GM18873 (cell line): ENCODE results near the gene ARHGDIG.

ENCODE experiments used
- ATAC-seq: cut with Tn5 transposase; IDR thresholded peaks from one replicate; pipeline ENCODE4 v1.9.1; 2021; ENCODE audit warnings: mild to moderate bottlenecking, moderate library complexity, moderate number of reproducible peaks; ENCODE audit not compliant: unreplicated experiment, low FRiP score

The ARHGDIG gene

DNA sequence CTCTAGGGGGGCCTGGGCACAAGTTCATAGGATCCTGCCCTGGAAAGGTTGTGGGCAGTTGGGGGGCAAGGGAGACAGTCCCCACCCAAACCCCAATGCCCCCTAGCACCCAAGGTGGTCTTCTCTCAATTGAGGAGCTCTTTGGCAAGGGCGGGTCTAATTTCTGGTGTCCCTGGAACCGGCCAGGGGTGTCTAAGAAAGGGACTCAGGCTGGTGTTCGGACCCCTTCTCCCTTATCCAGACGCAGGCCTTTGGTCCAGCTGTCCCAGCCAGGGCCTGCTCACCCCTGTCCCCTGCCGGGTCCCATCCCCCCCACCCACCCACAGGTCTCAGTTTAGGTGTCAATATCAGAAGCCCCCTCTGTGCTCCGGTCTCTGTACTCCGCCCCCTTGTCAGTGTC, 860 bp upstream of the ARHGDIG start:
- no peak for ATAC-seq

DNA sequence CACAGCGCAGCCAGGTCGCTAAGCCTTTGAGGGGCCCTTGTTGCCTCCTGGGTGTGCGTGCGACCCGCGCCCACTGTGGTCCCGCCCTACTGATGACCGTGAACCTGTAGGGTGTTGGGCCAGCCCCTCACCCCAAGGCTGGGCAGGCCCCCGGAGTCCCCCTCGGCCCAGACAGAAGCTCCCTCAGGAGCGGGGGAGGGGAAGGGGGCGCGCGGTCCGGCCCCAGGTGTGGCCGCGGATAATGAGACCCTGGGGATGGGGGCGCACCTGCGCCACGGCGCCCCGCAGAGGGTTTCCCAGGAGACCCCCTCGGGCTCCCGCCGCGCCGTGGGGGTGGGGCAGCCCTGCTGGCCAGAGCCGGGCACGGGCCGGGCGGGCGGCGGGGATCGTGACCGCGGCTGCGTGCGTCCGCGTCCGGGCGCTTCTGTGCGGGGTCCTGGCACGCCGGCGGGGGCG, 358 bp upstream of the ARHGDIG start:
- ATAC-seq = no peak

GRCh38 chr16:280991-281659, 734 bp downstream of the ARHGDIG start:
- no peak for ATAC-seq

GRCh38 chr16:281660-282255, 1.4 kb downstream of the ARHGDIG start:
- no peak for ATAC-seq

DNA sequence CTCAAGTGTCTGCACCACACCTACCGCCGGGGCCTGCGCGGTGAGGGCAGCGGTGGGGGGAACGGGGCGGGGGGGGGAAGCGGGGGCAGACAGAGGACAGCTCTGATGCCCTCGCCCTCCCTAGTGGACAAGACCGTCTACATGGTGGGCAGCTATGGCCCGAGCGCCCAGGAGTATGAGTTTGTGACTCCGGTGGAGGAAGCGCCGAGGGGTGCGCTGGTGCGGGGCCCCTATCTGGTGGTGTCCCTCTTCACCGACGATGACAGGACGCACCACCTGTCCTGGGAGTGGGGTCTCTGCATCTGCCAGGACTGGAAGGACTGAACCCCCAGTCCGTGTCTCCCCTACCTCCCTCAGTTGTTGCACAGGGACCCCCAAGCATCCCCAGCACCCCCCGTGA, 2.1 kb downstream of the ARHGDIG start:
- no peak for ATAC-seq

DNA sequence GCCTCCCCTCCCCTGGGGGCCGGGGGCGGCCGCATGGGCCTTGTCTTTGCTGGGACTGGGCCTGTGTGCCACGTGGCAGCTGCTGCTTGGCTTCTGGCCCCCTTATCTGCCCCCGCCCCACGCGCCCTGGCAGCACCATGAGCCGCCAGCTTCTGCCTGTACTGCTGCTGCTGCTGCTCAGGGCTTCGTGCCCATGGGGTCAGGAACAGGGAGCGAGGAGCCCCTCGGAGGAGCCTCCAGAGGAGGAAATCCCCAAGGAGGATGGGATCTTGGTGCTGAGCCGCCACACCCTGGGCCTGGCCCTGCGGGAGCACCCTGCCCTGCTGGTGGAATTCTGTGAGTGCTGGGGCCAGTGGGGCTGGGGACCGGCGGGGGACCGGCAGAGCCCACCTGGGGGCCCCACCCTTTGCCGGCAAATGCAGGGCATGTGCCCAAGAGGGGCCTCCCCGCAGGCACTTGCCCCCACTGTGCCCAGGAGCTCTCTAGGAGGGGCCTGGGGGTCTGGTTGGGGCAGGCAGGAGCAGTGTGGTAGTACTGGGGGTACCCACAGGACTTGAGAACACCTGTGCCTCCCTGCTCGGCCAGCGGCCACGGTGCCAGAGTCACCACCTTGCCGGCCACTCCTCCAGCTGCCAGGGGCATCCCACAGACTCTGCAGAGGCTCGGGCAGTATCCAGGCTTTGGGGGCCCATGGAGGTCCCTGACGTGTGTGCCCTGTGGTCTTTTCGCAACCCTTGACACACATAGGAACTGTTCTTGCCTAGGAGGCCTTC, 2.8 kb downstream of the ARHGDIG start, which contains the start of gene PDIA2:
TSS of gene PDIA2 (plus strand) at position 132 of the 773 bp plus-strand sequence. CDS start at position 138, 6 bp downstream.
- no peak for ATAC-seq

GRCh38 chr16:284204-285120, 4.1 kb downstream of the ARHGDIG start:
- ATAC-seq = no peak

DNA sequence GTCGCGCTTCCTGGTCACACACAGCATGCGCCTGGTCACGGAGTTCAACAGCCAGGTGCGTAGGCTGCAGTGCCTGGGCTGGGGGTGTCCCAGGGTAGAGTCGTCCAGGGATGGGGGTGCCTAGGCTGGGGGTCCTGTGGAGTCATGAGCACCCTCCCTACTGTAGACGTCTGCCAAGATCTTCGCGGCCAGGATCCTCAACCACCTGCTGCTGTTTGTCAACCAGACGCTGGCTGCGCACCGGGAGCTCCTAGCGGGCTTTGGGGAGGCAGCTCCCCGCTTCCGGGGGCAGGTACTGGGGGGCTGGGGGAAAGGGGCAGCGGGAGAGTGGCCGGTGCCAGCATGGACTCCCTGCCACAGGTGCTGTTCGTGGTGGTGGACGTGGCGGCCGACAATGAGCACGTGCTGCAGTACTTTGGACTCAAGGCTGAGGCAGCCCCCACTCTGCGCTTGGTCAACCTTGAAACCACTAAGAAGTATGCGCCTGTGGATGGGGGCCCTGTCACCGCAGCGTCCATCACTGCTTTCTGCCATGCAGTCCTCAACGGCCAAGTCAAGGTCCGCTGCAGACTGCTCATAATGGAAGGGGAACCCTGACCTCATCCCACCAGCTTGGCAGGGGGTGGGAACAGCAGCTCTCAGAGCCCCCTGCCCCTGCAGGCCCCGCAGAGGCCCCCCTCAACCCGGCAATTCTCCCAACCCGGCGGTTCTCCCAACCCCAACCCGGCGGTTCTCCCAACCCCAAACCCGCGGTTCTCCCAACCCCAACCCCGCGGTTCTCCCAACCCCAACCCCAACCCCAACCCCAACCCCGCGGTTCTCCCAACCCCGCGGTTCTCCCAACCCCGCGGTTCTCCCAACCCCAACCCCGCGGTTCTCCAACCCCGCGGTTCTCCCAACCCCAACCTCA, 5.0 kb downstream of the ARHGDIG start:
- ATAC-seq = no peak

GRCh38 chr16:286491-287297, 6.3 kb downstream of the ARHGDIG start:
- ATAC-seq = no peak

GRCh38 chr16:287298-287811, 7.0 kb downstream of the ARHGDIG start:
- no peak for ATAC-seq

DNA sequence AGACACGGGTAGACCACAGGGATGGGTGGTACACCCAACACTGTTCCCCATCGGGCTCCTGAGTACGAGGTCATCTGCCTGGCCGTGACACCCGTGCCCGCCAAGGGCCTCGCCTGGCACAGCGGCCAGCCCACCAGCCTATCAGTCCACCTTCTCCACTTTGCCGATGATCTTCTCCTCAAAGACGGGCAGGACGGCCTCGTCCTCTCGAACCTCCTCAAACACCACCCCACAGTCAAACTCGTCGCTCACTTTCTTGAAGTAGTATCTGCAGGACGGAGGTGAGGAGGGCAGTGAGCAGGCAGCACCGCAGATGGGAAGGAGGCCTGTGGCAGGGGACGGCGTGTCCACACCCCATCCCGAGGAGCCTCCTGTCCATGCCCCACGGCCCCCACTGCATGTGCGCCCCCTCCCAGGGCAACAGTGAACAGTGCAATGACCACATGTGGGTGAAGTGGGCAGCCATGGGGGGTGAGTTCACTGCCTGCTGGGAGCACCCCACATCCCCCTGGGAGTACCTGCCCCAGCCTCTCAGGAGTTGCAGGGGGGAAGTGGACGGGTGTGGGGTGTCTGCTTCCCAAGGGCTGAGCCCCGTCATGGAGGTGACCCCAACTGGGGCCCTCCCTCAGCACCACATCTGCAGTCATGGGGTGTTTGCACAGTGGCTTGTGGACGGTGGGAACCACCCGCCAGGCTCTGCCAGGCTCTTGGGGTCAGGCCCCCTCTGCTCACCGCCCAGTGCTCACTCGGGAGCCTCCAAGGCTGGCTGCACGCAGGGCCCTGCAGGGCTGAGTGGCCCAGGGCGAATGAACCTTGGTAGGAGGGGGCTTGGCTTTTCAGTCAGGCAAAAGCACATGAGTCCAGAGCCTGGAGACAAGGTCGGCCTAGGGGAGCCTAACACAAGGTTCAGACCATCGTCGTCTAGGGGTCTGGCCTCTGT, 7.9 kb downstream of the ARHGDIG start:
- ATAC-seq = no peak

- no peak for ATAC-seq
Observed at GRCh38 chr16:289395-289997, 9.1 kb downstream of the ARHGDIG start.

GRCh38 chr16:290015-290680, 9.8 kb downstream of the ARHGDIG start:
- no peak for ATAC-seq

GRCh38 chr16:290681-291405, 10.5 kb downstream of the ARHGDIG start:
- no peak for ATAC-seq

- ATAC-seq = no peak
Observed at GRCh38 chr16:291539-291938, 11.1 kb downstream of the ARHGDIG start.
